WI38 (cell line): ENCODE data around the gene PTPN3.
"Not testable (repeated sequence)": the region's sequence is repeated elsewhere in the genome, so short reads cannot be mapped to it uniquely, and the experiment has no call there.

Source experiments
- H3K4me3 ChIP-seq: 2 replicates; pipeline ENCODE4 v1.5.1; 2011; ENCODE audit warnings: low read depth, mild to moderate bottlenecking, control low read depth, low read length
- TF ChIP-seq, protein P1 (sequence below): IDR thresholded peaks from 2 replicates; pipeline ENCODE4 v1.5.1; 2012; ENCODE audit warnings: low read depth, mild to moderate bottlenecking, control low read depth, low read length

The PTPN3 gene

DNA sequence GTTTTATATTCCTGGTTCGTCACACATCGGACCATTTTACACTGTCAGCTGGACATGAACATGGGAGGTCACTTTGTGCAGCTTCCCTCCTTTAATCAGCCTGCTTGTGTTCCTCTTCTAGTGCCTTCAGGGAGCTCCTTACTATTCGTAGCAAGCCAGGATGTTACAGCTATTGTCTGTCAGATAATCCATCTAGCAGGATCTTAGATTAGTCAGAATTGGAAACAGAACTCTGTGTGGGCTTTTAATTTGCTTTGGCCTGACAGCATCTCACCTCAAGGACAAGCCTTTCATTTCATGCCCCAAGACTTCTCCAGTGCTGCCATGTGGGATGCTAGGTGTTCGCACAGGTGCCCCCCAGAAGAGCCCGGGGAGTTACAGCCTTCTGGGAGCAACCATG lies 147.1 kb downstream of the PTPN3 start:
- TF ChIP-seq, protein P1, sequence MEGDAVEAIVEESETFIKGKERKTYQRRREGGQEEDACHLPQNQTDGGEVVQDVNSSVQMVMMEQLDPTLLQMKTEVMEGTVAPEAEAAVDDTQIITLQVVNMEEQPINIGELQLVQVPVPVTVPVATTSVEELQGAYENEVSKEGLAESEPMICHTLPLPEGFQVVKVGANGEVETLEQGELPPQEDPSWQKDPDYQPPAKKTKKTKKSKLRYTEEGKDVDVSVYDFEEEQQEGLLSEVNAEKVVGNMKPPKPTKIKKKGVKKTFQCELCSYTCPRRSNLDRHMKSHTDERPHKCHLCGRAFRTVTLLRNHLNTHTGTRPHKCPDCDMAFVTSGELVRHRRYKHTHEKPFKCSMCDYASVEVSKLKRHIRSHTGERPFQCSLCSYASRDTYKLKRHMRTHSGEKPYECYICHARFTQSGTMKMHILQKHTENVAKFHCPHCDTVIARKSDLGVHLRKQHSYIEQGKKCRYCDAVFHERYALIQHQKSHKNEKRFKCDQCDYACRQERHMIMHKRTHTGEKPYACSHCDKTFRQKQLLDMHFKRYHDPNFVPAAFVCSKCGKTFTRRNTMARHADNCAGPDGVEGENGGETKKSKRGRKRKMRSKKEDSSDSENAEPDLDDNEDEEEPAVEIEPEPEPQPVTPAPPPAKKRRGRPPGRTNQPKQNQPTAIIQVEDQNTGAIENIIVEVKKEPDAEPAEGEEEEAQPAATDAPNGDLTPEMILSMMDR: no peak
- no peak overlapping the region for H3K4me3 ChIP-seq

- TF ChIP-seq, protein P1: no peak
- H3K4me3 ChIP-seq: no peak overlapping the region
Observed at GRCh38 chr9:109349421-109349846, 148.7 kb downstream of the PTPN3 start.

DNA sequence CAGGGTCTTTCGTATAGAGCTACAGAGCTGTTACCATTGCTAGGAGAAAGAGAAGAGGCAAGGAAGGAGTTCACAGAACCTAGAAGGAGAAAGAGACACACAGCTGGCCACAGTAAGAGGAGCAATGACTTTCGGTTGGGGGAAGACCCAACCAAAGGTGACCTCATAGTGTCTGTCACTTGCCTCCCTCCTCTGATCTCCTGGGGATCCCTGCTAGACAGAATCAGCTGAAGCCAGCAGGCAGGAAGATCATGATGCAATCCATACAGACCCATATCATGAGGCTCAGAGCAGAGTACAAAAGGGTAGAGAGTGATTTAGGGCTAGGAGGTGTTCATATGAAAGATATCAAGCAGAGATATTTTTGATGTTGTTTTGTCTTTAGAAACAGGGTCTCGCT lies 151.2 kb downstream of the PTPN3 start:
- no peak overlapping the region for H3K4me3 ChIP-seq
- TF ChIP-seq, protein P1: no peak

DNA sequence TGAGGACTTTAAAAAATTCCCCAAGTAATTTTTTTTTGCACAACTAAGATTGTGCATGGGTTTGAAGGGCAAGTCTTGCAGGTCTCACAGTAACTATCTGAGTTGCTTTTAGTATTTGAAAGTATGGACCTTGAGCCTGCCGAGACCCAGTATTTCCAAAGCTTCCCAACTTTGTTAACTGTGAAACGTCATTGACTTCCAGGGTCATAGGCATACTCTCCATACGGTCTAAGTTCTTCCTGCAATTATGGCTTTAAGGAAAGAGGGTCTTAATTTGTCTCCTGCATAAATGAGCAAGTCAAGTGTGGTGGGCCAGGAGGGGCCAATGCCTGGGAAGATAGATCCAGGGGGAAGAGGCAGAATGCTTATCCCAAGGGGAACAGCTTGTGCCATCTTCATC lies 153.2 kb downstream of the PTPN3 start:
- TF ChIP-seq, protein P1: no peak
- no peak overlapping the region for H3K4me3 ChIP-seq

DNA sequence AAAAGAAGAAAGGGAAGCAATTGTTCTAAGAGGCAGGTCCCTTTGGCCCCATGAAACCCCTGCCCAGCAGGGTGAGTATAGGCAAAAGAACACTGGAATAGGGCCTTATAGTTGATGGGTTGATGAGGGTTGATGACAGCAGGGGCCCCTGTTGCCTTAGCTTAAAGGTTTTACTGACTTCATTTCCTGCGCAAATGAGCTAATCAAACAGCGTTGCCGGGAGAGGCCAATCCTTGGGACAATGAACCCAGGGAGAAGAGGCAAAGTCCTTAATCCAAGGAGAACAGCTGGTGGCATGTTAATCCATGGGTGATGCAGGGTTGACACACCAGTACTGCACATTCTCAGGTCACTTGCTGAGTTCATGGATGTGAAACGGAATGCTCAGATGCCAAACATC lies 155.2 kb downstream of the PTPN3 start:
- TF ChIP-seq, protein P1: no peak
- H3K4me3 ChIP-seq: no peak overlapping the region

- TF ChIP-seq, protein P1: no peak
- H3K4me3 ChIP-seq: no peak overlapping the region
Observed at GRCh38 chr9:109341561-109341960, 156.5 kb downstream of the PTPN3 start.

DNA sequence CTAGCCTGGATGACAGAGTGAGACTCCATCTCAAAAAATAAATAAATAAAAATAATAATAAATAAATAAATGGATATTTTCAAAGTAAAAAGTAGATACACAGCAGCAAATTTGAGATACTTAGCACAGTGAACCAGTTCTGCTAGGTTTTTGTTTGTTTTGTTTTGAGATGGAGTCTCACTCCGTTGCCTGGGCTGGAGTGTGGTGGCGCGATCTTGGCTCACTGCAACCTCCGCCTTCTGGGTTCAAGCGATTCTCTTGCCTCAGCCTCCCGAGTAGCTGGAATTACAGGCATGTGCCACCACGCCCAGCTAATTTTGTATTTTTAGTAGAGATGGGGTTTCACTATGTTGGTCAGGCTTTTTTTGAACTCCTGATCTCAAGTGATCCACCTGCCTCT lies 157.1 kb downstream of the PTPN3 start:
- H3K4me3 ChIP-seq: not testable (repeated sequence)

GRCh38 chr9:109336409-109336808 lies 161.7 kb downstream of the PTPN3 start:
- no peak overlapping the region for H3K4me3 ChIP-seq
- TF ChIP-seq, protein P1: no peak
